Neutrophil (primary cell): ENCODE data around the gene WDR7.

Experiments used
- H3K27ac ChIP-seq: fragments of 200-600 bp; sonication (generic); 2 replicates; pipeline ENCODE4 v1.5.1; 2016; ENCODE audit warnings: mild to moderate bottlenecking, moderate library complexity
- H3K27me3 ChIP-seq: fragments of 200-600 bp; sonication (generic); 2 replicates; pipeline ENCODE4 v1.6.0; 2016; ENCODE audit warnings: mild to moderate bottlenecking
- H3K36me3 ChIP-seq: fragments of 200-600 bp; sonication (generic); 2 replicates; pipeline ENCODE4 v1.5.1; 2017
- H3K4me1 ChIP-seq, 2 experiments: fragments of 200-600 bp in 1 of 2; sonication (generic) in 1 of 2; 1 replicate in 1 of 2; 2 replicates in 1 of 2; pipeline versions ENCODE4 v1.5.1 to v1.6.1; 2013 to 2016; ENCODE audit warnings: low read depth in 1 of 2, low read length in 1 of 2, mild to moderate bottlenecking in 1 of 2, moderate library complexity in 1 of 2; ENCODE audit not compliant: control insufficient read depth in 1 of 2, insufficient read depth in 1 of 2
- H3K4me3 ChIP-seq, 2 experiments: fragments of 200-600 bp in 1 of 2; sonication (generic) in 1 of 2; 1 replicate in 1 of 2; 2 replicates in 1 of 2; pipeline ENCODE4 v1.5.1; 2013 to 2016; ENCODE audit warnings: low read depth in 1 of 2, low read length in 1 of 2, mild to moderate bottlenecking in 1 of 2, moderate library complexity in 1 of 2
- H3K9me3 ChIP-seq: fragments of 200-600 bp; sonication (generic); 2 replicates; pipeline ENCODE4 v1.5.1; 2016
- TF ChIP-seq, protein P1 (sequence below): fragments of 200-600 bp; sonication (generic); IDR thresholded peaks from 2 replicates; pipeline ENCODE4 v1.5.1; 2016; ENCODE audit warnings: antibody characterized with exemption

WDR7 gene

DNA sequence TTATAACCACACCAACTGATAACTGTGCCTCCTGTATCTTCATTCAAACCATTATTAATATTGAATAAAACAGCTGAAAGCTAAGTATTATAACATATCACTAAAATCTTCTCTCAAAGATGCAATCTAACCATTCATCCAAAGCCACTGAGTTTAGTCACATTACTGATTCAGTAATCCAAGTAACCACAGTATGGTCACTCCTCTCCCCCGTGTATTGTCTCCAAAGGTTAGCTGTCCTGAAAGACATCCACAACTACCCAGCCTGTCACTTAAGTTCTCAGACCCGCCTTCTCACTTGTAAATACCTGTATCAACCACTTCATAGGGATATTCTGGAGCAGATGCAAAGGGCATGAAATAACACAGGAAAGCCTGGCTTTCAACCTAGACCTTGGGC lies 282.3 kb downstream of the WDR7 start:
- no peak overlapping the region for H3K4me3 ChIP-seq
- no peak overlapping the region for H3K27ac ChIP-seq
- H3K27me3 ChIP-seq: no peaks in the 10 kb centered on the region
- TF ChIP-seq, protein P1, sequence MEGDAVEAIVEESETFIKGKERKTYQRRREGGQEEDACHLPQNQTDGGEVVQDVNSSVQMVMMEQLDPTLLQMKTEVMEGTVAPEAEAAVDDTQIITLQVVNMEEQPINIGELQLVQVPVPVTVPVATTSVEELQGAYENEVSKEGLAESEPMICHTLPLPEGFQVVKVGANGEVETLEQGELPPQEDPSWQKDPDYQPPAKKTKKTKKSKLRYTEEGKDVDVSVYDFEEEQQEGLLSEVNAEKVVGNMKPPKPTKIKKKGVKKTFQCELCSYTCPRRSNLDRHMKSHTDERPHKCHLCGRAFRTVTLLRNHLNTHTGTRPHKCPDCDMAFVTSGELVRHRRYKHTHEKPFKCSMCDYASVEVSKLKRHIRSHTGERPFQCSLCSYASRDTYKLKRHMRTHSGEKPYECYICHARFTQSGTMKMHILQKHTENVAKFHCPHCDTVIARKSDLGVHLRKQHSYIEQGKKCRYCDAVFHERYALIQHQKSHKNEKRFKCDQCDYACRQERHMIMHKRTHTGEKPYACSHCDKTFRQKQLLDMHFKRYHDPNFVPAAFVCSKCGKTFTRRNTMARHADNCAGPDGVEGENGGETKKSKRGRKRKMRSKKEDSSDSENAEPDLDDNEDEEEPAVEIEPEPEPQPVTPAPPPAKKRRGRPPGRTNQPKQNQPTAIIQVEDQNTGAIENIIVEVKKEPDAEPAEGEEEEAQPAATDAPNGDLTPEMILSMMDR: no peak
- no peaks in the 10 kb centered on the region for H3K4me1 ChIP-seq
- H3K36me3 ChIP-seq: peaks cover 7% of the 10 kb centered on the region
- no peaks in the 10 kb centered on the region for H3K9me3 ChIP-seq

DNA sequence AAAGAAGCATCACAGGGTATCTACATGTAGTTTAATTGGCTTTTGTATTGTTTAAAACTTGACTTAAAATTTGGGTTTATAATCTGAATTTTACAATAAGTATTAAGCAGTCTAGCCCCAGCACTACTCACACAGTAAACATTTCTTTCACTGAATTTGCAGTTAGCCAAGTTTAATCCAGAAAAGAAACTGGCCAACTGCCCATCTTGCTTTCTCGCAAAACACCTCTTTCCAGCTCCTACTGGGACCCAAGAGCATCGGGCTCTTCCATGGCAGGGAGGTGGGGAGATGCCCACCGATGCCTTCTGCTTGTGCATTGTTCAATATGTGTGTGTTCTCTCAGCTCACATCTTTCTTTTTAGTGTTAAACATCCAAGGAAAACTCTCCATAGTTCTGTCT lies 283.0 kb downstream of the WDR7 start:
- no peaks in the 10 kb centered on the region for H3K9me3 ChIP-seq
- TF ChIP-seq, protein P1: no peak

DNA sequence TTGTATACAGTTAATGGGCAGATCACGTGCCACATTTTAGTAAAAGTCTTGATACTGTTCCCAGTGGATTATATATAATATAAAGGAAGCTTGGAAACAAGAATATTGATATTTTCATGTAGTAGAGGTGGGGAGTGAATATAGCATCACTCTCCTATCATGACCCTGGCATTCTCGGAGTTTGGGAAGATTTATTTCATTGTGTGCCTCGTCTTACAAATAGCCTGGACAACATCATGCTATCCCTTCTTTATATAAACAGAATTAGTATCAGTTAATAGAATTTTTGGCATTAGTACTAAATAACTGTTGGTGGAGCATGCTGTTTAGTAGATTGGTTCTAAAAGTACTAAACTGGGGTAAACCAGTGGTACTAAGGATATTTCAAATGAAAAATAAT lies 283.7 kb downstream of the WDR7 start:
- H3K4me3 ChIP-seq: no peak overlapping the region
- TF ChIP-seq, protein P1: no peak
- no peaks in the 10 kb centered on the region for H3K9me3 ChIP-seq
- no peak overlapping the region for H3K27ac ChIP-seq
- peaks cover 7% of the 10 kb centered on the region for H3K36me3 ChIP-seq
- no peaks in the 10 kb centered on the region for H3K27me3 ChIP-seq
- no peaks in the 10 kb centered on the region for H3K4me1 ChIP-seq

More for the DNA sequence above, 283.0 kb downstream of the WDR7 start:
- H3K4me3 ChIP-seq: no peak overlapping the region
- H3K4me1 ChIP-seq: no peaks in the 10 kb centered on the region
- no peak overlapping the region for H3K27ac ChIP-seq
- no peaks in the 10 kb centered on the region for H3K27me3 ChIP-seq
- peaks cover 7% of the 10 kb centered on the region for H3K36me3 ChIP-seq

DNA sequence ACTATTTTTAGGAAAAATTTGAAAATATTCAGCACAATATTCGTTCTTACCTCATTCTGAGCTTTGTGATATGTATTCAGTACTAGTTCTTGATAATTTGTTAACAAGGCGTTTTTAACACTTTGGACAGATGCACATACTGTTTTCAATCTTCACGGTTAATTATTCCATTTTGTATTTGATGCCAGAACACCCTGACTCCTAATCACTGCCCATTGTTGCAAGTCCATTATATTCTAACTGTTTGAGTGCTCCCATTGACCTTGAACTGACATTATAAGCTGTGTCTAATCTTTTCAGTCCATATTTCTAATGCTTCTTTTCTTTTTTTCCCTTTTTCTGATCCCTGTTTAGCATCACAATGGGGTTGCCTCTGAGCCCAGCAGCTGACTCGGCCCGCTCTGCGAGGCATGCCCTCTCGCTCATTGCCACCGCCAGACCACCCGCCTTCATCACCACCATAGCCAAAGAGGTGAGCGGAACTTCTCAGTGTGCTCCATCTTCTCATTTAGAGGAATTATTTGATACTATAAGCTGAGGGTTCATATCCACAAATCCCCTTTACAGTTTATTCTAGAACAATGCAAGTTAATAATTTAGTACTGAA lies 284.4 kb downstream of the WDR7 start:
- Histone ChIP-seq H3K4me3 (no peak overlapping the region), H3K27me3 (no peaks in the 10 kb centered on the region)
- TF ChIP-seq, protein P1: no peak

DNA sequence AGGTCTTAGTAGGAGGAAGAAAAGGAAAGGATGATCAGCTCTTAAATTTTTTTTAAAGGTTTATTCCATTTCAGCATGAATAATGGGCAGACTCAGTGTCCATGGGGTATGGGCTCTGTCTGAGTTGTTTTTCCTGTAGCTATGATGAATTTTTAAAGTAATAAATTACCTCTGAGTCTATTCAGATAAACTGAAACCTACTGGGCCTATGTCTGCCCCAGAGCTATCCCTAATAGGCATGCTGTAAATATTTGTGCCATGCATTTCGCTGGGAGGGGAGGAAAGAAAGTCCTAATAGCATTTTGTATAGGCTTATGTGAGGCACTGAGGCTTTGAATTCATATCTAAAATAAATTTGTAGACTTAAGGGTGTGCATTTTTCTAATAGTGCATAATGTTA lies 285.3 kb downstream of the WDR7 start:
- no peak overlapping the region for H3K4me3 ChIP-seq
- no peaks in the 10 kb centered on the region for H3K9me3 ChIP-seq
- H3K27ac ChIP-seq: no peak overlapping the region
- peaks cover 7% of the 10 kb centered on the region for H3K36me3 ChIP-seq
- TF ChIP-seq, protein P1: no peak
- H3K4me1 ChIP-seq: no peaks in the 10 kb centered on the region
- H3K27me3 ChIP-seq: no peaks in the 10 kb centered on the region

More for the DNA sequence above, 284.4 kb downstream of the WDR7 start:
- Histone ChIP-seq H3K36me3 (peaks cover 7% of the 10 kb centered on the region), H3K4me1 (no peaks in the 10 kb centered on the region), H3K9me3 (no peaks in the 10 kb centered on the region), H3K27ac (no peak overlapping the region)
